Breast epithelium (tissue), 4 donors: ENCODE measurements around the gene PSAT1. TPM values are rescaled to one million over a fixed set of nuclear protein-coding genes. Genes with fewer than 3 reads are reported as not detected.
A peak's percentile ranks its signal among the peaks of the same experiment; 100 is the strongest.

Experiments used
- DNase-seq, 2 donors: peaks; one replicate each; pipeline ENCODE4 v3.0.0-alpha.2; 2019; ENCODE audit warnings: low spot score in 2 of 2
- H3K27ac ChIP-seq, 2 donors: fragments of 200-600 bp; sonication (generic) in 1 of 2; one replicate each; pipeline ENCODE4 v1.5.1; 2016 to 2019; ENCODE audit warnings: mild to moderate bottlenecking in 1 of 2
- H3K27me3 ChIP-seq, 2 donors: fragments of 200-600 bp; sonication (generic) in 1 of 2; one replicate each; pipeline versions ENCODE4 v1.5.1 to v1.6.0; 2017 to 2019; ENCODE audit warnings: control low read depth in 1 of 2, mild to moderate bottlenecking in 1 of 2
- H3K36me3 ChIP-seq: fragments of 200-600 bp; one replicate; pipeline ENCODE4 v1.5.1; 2019
- H3K4me1 ChIP-seq, 2 donors: fragments of 200-600 bp; sonication (generic); one replicate each; pipeline ENCODE4 v1.5.1; 2016 to 2019; ENCODE audit warnings: control low read depth in 1 of 2
- H3K4me3 ChIP-seq, 3 donors: fragments of 200-600 bp; sonication (generic); 1 replicate in 2 of 3; 2 replicates in 1 of 3; pipeline ENCODE4 v1.5.1; 2016 to 2019; ENCODE audit warnings: mild to moderate bottlenecking in 3 of 3, moderate library complexity in 2 of 3
- H3K9me3 ChIP-seq, 2 donors: fragments of 200-600 bp; sonication (generic) in 1 of 2; one replicate each; pipeline ENCODE4 v1.5.1; 2016 to 2019; ENCODE audit warnings: control low read depth in 1 of 2
- CTCF ChIP-seq, 3 donors: fragments of 450-650 bp; IDR thresholded peaks; one replicate each; pipeline ENCODE4 v1.5.1; 2016 to 2017; ENCODE audit warnings: antibody characterized with exemption in 3 of 3, mild to moderate bottlenecking in 3 of 3, moderate library complexity in 3 of 3
- POLR2A ChIP-seq: fragments of 450-650 bp; IDR thresholded peaks from one replicate; pipeline ENCODE4 v1.6.1; 2016; ENCODE audit warnings: antibody characterized with exemption, mild to moderate bottlenecking, moderate library complexity
- POLR2AphosphoS5 ChIP-seq, 3 donors: sonication (generic); formaldehyde crosslinking; IDR thresholded peaks; one replicate each; pipeline ENCODE4 v1.6.1; 2017; ENCODE audit warnings: antibody characterized with exemption in 3 of 3
- intact Hi-C: fragments of 100-400 bp; cut with DNase I; formaldehyde crosslinking; loops from one replicate; pipeline ENCODE4 v1.15.1; 2023; ENCODE audit warnings: low total_unique reads
- total RNA-seq, 3 donors: library from RNA; depleted of rRNA; stranded (reverse); fragments of >200 nt; gene quantifications; one replicate each; pipeline ENCODE4 v1.1.0, GENCODE V29; 2016

Gene PSAT1
- total RNA-seq, 3 donors from 2014 or later: 0.48 to 7.6 (median 2.3) TPM

GRCh38 chr9:78292026-78292425, 4.9 kb upstream of the PSAT1 start:
- TF ChIP-seq CTCF (IDR thresholded peaks at IDR 0.05) (no peak), POLR2A (no peak), POLR2AphosphoS5 (IDR thresholded peaks at IDR 0.05) (no peak)
- no peaks in the 10 kb centered on the region for H3K4me1 ChIP-seq
- no peak for DNase-seq
- H3K27ac ChIP-seq: no peak overlapping the region
- no peaks in the 10 kb centered on the region for H3K27me3 ChIP-seq
- no peaks in the 10 kb centered on the region for H3K36me3 ChIP-seq
- no peak overlapping the region for H3K4me3 ChIP-seq
- H3K9me3 ChIP-seq: no peaks in the 10 kb centered on the region
- intact Hi-C loops: no loop called here

GRCh38 chr9:78292716-78293497, 4.0 kb upstream of the PSAT1 start:
- Histone ChIP-seq H3K4me3 (no peak overlapping the region), H3K4me1 (peaks cover 4% of the 10 kb centered on the region in 2 donors), H3K9me3 (no peaks in the 10 kb centered on the region), H3K27me3 (no peaks in the 10 kb centered on the region), H3K36me3 (no peaks in the 10 kb centered on the region), H3K27ac (no peak overlapping the region)
- DNase-seq: no peak
- TF ChIP-seq POLR2AphosphoS5 (IDR thresholded peaks at IDR 0.05): no peak
- no peak for TF ChIP-seq CTCF (IDR thresholded peaks at IDR 0.05)
- TF ChIP-seq POLR2A: no peak
- intact Hi-C loops: no loop called here

GRCh38 chr9:78294290-78295176, 2.4 kb upstream of the PSAT1 start:
- Histone ChIP-seq H3K4me3 (no peak overlapping the region), H3K4me1 (peaks cover 4 to 6% of the 10 kb centered on the region in 2 donors), H3K9me3 (no peaks in the 10 kb centered on the region), H3K36me3 (no peaks in the 10 kb centered on the region), H3K27ac (no peak overlapping the region), H3K27me3 (no peaks in the 10 kb centered on the region)
- no peak for DNase-seq
- no peak for TF ChIP-seq POLR2AphosphoS5 (IDR thresholded peaks at IDR 0.05)
- no peak for TF ChIP-seq CTCF (IDR thresholded peaks at IDR 0.05)
- no peak for TF ChIP-seq POLR2A
- intact Hi-C loops: no loop called here

- no peak for DNase-seq
- Histone ChIP-seq H3K9me3 (no peaks in the 10 kb centered on the region), H3K4me1 (peaks cover 4 to 6% of the 10 kb centered on the region in 2 donors), H3K27me3 (peaks cover 0 to 6% of the 10 kb centered on the region in 2 donors), H3K36me3 (no peaks in the 10 kb centered on the region), H3K4me3 (no peak overlapping the region), H3K27ac (peak overlapping the region in 1 of 2 donors; percentile 64)
- intact Hi-C loops: no loop called here
- TF ChIP-seq POLR2A (no peak), POLR2AphosphoS5 (IDR thresholded peaks at IDR 0.05) (no peak), CTCF (IDR thresholded peaks at IDR 0.05) (no peak)
Measured at GRCh38 chr9:78295177-78295575, 1.7 kb upstream of the PSAT1 start.

- Histone ChIP-seq H3K36me3 (no peaks in the 10 kb centered on the region), H3K4me1 (peaks cover 4 to 6% of the 10 kb centered on the region in 2 donors), H3K4me3 (peak overlapping the region in 2 of 3 donors; percentile 62 to 75), H3K27ac (peak overlapping the region; percentile 53 to 64), H3K9me3 (no peaks in the 10 kb centered on the region), H3K27me3 (peaks cover 0 to 8% of the 10 kb centered on the region in 2 donors)
- no peak for DNase-seq
- TF ChIP-seq POLR2A: no peak
- no peak for TF ChIP-seq POLR2AphosphoS5 (IDR thresholded peaks at IDR 0.05)
- TF ChIP-seq CTCF (IDR thresholded peaks at IDR 0.05): no peak
- intact Hi-C loops: no loop called here
Measured at GRCh38 chr9:78295731-78296130, 1.2 kb upstream of the PSAT1 start.
